HepG2 (cell line): Measurements from ENCODE around the gene C14orf180. TPM values are rescaled to one million over a fixed set of nuclear protein-coding genes. Genes with fewer than 3 reads are reported as not detected.

ENCODE experiments used
- ATAC-seq: fragments of 200-7000 bp; cut with Tn5 transposase; 3 replicates; pipeline ENCODE4 v1.9.1; 2020; ENCODE audit warnings: mild to moderate bottlenecking, moderate library complexity
- BruUV-seq: library from RNA; stranded (reverse); fragments of 400-500 nt; replicated peaks from 2 replicates; lab custom pipeline; 2021; lab: Mats Ljungman, UMichigan
- CTCF ChIA-PET: fragments of 300-600 bp; formaldehyde crosslinking; extraction: SDS; loops from one replicate; lab custom pipeline; 2021; ENCODE audit warnings: low total read pairs, inconsistent platforms, low intra/inter-chr PET ratio; lab: Yijun Ruan, JAX
- POLR2A ChIA-PET: fragments of 350-600 bp; sonication (Branson Sonifier 250); formaldehyde crosslinking; loops from one replicate; lab custom pipeline; 2020; ENCODE audit warnings: antibody characterized with exemption, inconsistent platforms; lab: Yijun Ruan, JAX
- DNase-seq: peaks from one replicate; pipeline ENCODE4 v3.0.0-alpha.2; 2015; ENCODE audit warnings: low spot score
- FAIRE-seq: peaks from 3 replicates; lab custom pipeline; 2011; peaks lifted over from hg19 to GRCh38; lab: Jason Lieb, UNC
- H2AFZ ChIP-seq: one replicate; pipeline ENCODE4 v1.6.1; 2011; ENCODE audit warnings: low read length, inconsistent platforms
- H3K27ac ChIP-seq: fragments of 300-600 bp; 3 replicates; pipeline ENCODE4 v1.8.0; 2011; ENCODE audit warnings: mixed run types, mild to moderate bottlenecking, mixed read lengths, low read length, inconsistent platforms; ENCODE audit not compliant: insufficient read depth; ENCODE audit errors: extremely low read length
- H3K27me3 ChIP-seq, 2 experiments: fragments of 200-600 bp in 1 of 2; 2 replicates in 1 of 2; 3 replicates in 1 of 2; pipeline versions ENCODE4 v1.6.0 to v1.8.0; 2011; ENCODE audit warnings: low read length in 2 of 2, mild to moderate bottlenecking in 2 of 2, moderate library complexity in 2 of 2, inconsistent platforms in 1 of 2; ENCODE audit not compliant: insufficient read depth in 2 of 2, control insufficient read depth in 1 of 2
- H3K36me3 ChIP-seq, 2 experiments: fragments of 200-600 bp in 1 of 2; replicated peaks in 1 of 2; 2 replicates in 1 of 2; 3 replicates in 1 of 2; pipeline versions ENCODE4 v1.5.1 to v1.8.0; 2011; ENCODE audit warnings: low read length in 2 of 2, inconsistent platforms in 1 of 2; ENCODE audit not compliant: insufficient read depth in 2 of 2, control insufficient read depth in 1 of 2
- H3K4me1 ChIP-seq: 2 replicates; pipeline ENCODE4 v1.5.1; 2012; ENCODE audit warnings: low read length, inconsistent platforms; ENCODE audit not compliant: insufficient read depth
- H3K4me2 ChIP-seq: 2 replicates; pipeline ENCODE4 v1.6.0; 2011; ENCODE audit warnings: low read depth, low read length, inconsistent platforms
- H3K4me3 ChIP-seq, 3 experiments: fragments of 200-600 bp in 1 of 3; sonication (generic), shearing (Covaris generic) in 1 of 3; replicated peaks in 1 of 3; 2 replicates each; pipeline ENCODE4 v1.5.1; 2011 to 2016; ENCODE audit warnings: low read length in 3 of 3, inconsistent platforms in 2 of 3, low read depth in 2 of 3, mild to moderate bottlenecking in 2 of 3, control low read depth in 1 of 3, mixed read lengths in 1 of 3; ENCODE audit not compliant: insufficient read depth in 1 of 3
- H3K79me2 ChIP-seq: one replicate; pipeline ENCODE4 v1.6.1; 2011; ENCODE audit warnings: low read length, inconsistent platforms; ENCODE audit not compliant: insufficient read depth
- H3K9ac ChIP-seq: 2 replicates; pipeline ENCODE4 v1.6.0; 2011; ENCODE audit warnings: mild to moderate bottlenecking, low read depth, low read length, inconsistent platforms; ENCODE audit not compliant: insufficient read depth
- H3K9me3 ChIP-seq: 2 replicates; pipeline ENCODE4 v1.5.1; 2012; ENCODE audit warnings: mild to moderate bottlenecking, low read length
- H4K20me1 ChIP-seq: 2 replicates; pipeline ENCODE4 v1.6.0; 2011; ENCODE audit warnings: inconsistent platforms, mild to moderate bottlenecking, low read length, moderate library complexity; ENCODE audit not compliant: insufficient read depth
- AGO2 ChIP-seq: fragments of 200-400 bp; formaldehyde crosslinking; optimal IDR thresholded peaks from 2 replicates; pipeline ENCODE3; 2017; ENCODE audit warnings: mild to moderate bottlenecking, low read depth, low read length, moderate library complexity
- KDM5B ChIP-seq: sonication (generic); formaldehyde crosslinking; IDR thresholded peaks from 2 replicates; pipeline ENCODE4 v1.4.0; 2020; ENCODE audit warnings: missing genetic modification reagents, mild to moderate bottlenecking, borderline replicate concordance
- SAP130 ChIP-seq: IDR thresholded peaks from 2 replicates; pipeline ENCODE4 v1.6.1; 2016; ENCODE audit warnings: low read depth
- WGBS: methylation state at CpG from one replicate; pipeline ENCODE4 v1.1.6; 2017; ENCODE audit warnings: low lambda C conversion rate; 5-methylcytosine and 5-hydroxymethylcytosine counted together
- in situ Hi-C: cut with HindIII; loops from 2 replicates; pipeline ENCODE4 v1.10.0; 2017; ENCODE audit warnings: low pct_unique_long_range_greater_than_20kb; ENCODE audit not compliant: extremely low pct_ligation_motif_present
- intact Hi-C: fragments of 100-400 bp; cut with micrococcal nuclease; formaldehyde crosslinking; loops from one replicate; pipeline ENCODE4 v1.10.0; 2022; ENCODE audit not compliant: unreplicated experiment
- polyA plus RNA-seq, 8 experiments: library from polyadenylated mRNA; depleted of rRNA in 3 of 8; stranded (reverse) in 7 of 8; unstranded in 1 of 8; fragments of >200 nt; fragmentation: Illumina TruSeq in 4 of 8; extraction: Trizol in 4 of 8; gene quantifications; 2 replicates each; pipeline versions ENCODE4 v1.2.1 to v1.2.3, GENCODE V29; 2011 to 2016; ENCODE audit warnings: low read depth in 4 of 8, missing spikeins in 1 of 8, mixed read lengths in 1 of 8; ENCODE audit not compliant: insufficient read depth in 1 of 8
- total RNA-seq, 5 experiments: library from RNA; depleted of rRNA; stranded (reverse); fragments of >200 nt; fragmentation: Illumina TruSeq; extraction: Trizol; gene quantifications; 2 replicates each; pipeline ENCODE4 v1.2.3, GENCODE V29; 2016; ENCODE audit warnings: low read depth in 1 of 5
- TF ChIP-seq, protein P1 (sequence below): sonication (generic); formaldehyde crosslinking; IDR thresholded peaks from 2 replicates; pipeline ENCODE4 v1.4.0; 2020; ENCODE audit warnings: missing genetic modification reagents
- TF ChIP-seq, protein P2 (sequence below): sonication (generic); formaldehyde crosslinking; IDR thresholded peaks from 2 replicates; pipeline ENCODE4 v1.8.1; 2023; ENCODE audit warnings: mild to moderate bottlenecking, missing genetic modification reagents

C14orf180 gene
- total and polyA plus RNA-seq, 2 of the 13 experiments (the other 11 are each of a cell fraction or from before 2014, with no cell fraction given): not detected

DNA sequence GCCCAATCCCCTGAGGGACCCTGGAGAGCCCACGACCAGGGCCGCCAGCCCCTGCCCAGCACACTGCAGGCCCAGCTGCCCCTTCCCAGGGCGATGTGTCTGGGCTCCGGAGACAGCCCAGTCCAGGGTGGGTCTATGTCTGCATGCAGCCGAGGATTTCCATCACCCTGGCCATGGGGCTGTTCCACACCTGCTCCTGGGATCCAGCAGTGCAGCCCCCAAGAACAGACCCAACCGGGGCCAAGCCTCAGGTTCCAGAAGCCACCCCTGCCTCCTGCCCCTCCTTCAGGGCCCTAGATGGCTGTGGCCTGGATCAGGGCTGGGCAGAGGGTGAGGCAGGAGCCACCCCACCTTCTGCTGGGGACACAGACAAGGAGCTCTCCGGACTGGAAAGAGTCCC is 11.5 kb downstream of the C14orf180 start (continued):
- TF ChIP-seq, protein P1, sequence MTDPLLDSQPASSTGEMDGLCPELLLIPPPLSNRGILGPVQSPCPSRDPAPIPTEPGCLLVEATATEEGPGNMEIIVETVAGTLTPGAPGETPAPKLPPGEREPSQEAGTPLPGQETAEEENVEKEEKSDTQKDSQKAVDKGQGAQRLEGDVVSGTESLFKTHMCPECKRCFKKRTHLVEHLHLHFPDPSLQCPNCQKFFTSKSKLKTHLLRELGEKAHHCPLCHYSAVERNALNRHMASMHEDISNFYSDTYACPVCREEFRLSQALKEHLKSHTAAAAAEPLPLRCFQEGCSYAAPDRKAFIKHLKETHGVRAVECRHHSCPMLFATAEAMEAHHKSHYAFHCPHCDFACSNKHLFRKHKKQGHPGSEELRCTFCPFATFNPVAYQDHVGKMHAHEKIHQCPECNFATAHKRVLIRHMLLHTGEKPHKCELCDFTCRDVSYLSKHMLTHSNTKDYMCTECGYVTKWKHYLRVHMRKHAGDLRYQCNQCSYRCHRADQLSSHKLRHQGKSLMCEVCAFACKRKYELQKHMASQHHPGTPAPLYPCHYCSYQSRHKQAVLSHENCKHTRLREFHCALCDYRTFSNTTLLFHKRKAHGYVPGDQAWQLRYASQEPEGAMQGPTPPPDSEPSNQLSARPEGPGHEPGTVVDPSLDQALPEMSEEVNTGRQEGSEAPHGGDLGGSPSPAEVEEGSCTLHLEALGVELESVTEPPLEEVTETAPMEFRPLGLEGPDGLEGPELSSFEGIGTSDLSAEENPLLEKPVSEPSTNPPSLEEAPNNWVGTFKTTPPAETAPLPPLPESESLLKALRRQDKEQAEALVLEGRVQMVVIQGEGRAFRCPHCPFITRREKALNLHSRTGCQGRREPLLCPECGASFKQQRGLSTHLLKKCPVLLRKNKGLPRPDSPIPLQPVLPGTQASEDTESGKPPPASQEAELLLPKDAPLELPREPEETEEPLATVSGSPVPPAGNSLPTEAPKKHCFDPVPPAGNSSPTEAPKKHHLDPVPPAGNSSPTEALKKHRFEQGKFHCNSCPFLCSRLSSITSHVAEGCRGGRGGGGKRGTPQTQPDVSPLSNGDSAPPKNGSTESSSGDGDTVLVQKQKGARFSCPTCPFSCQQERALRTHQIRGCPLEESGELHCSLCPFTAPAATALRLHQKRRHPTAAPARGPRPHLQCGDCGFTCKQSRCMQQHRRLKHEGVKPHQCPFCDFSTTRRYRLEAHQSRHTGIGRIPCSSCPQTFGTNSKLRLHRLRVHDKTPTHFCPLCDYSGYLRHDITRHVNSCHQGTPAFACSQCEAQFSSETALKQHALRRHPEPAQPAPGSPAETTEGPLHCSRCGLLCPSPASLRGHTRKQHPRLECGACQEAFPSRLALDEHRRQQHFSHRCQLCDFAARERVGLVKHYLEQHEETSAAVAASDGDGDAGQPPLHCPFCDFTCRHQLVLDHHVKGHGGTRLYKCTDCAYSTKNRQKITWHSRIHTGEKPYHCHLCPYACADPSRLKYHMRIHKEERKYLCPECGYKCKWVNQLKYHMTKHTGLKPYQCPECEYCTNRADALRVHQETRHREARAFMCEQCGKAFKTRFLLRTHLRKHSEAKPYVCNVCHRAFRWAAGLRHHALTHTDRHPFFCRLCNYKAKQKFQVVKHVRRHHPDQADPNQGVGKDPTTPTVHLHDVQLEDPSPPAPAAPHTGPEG: no peak
- TF ChIP-seq KDM5B (no peak), SAP130 (CRISPR knock-in tag) (no peak)
- TF ChIP-seq, protein P2, sequence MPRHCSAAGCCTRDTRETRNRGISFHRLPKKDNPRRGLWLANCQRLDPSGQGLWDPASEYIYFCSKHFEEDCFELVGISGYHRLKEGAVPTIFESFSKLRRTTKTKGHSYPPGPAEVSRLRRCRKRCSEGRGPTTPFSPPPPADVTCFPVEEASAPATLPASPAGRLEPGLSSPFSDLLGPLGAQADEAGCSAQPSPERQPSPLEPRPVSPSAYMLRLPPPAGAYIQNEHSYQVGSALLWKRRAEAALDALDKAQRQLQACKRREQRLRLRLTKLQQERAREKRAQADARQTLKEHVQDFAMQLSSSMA: no peak

DNA sequence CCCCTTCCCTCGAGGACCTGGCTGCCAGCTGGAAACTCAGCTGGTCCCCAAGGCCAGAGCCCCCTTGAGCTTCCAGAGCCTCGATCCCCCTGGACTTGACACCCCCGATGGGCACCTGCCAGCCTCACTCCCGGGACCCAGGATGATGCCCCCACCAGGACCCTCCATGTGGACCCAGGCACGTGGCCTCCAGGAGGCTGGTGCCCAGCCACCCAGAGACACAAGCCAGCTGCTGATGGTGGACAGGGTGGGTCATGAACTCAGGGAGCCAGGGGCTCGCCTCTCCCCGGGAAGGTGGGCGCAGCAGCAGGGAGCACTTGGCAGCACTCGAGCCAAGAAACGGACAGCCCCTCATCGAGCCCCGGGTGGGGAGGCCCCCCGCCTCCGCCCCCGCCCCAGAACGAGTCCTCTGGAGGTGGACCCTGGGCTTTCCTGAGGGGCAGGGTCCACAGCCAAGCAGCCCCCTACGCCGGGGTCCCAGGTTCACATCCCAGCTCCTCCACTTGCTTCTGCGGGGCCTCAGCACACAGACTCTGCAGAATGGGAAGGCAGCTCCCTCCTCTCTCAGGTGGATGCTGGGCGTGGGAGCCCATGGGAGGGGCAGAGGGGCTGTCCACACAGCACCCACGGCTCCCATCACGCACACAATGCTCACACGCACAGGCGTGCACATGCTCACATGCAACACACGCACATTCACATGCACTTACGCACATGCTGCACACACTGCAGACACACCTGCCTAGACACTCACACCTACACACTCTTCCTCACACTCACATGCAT is 12.1 kb downstream of the C14orf180 start:
- Histone ChIP-seq H3K27ac (no peak overlapping the region), H2AFZ (no peak overlapping the region), H3K9me3 (no peaks in the 10 kb centered on the region), H3K27me3 (peaks cover 23 to 86% of the 10 kb centered on the region in 2 experiments; a peak in 4 of 5 replicates), H4K20me1 (peaks cover 7% of the 10 kb centered on the region; the same call in 1 of the 2 replicates), H3K36me3 (no peaks in the 10 kb centered on the region), H3K4me2 (no peak overlapping the region), H3K4me1 (no peaks in the 10 kb centered on the region), H3K4me3 (no peak overlapping the region), H3K79me2 (no peaks in the 10 kb centered on the region), H3K9ac (no peak overlapping the region)
- ChIA-PET POLR2A (no interaction called here), CTCF (no interaction called here)
- ATAC-seq (no peak), FAIRE-seq (no peak), DNase-seq (no peak)
- intact Hi-C loops: no loop called here
- 11% methylated on average over 15 of the region's 26 CpGs for WGBS
- no peak for TF ChIP-seq AGO2
- in situ Hi-C loops: no loop called here
- no TSS peak for BruUV-seq
